Activated CD8-positive, alpha-beta T cell treated with anti-CD3 and anti-CD28 coated beads for 36 hours (primary cell): ENCODE data around the gene TYK2. TPM values are rescaled to one million over a fixed set of nuclear protein-coding genes. Genes with fewer than 3 reads are reported as not detected.

Experiments used
- ATAC-seq: fragments of 200-7000 bp; cut with Tn5 transposase; one replicate; pipeline ENCODE4 v1.10.0; 2021; ENCODE audit warnings: mild to moderate bottlenecking, moderate library complexity
- CTCF ChIA-PET: fragments of 350-600 bp; sonication (Branson Sonifier 250); formaldehyde crosslinking; loops from one replicate; lab custom pipeline; 2021; ENCODE audit warnings: antibody characterized with exemption; lab: Charles Lee
- POLR2A ChIA-PET: fragments of 350-600 bp; sonication (Branson Sonifier 250); formaldehyde crosslinking; loops from one replicate; lab custom pipeline; 2021; ENCODE audit warnings: antibody characterized with exemption; lab: Charles Lee
- DNase-seq: peaks from one replicate; pipeline ENCODE4 v3.0.0-alpha.2; 2020
- H3K27ac Mint-ChIP-seq: one replicate; pipeline ENCODE4 v1.8.0; 2021; ENCODE audit warnings: mild to moderate bottlenecking, mixed read lengths
- H3K27me3 Mint-ChIP-seq: one replicate; pipeline ENCODE4 v1.8.0; 2021; ENCODE audit warnings: mixed read lengths
- H3K36me3 Mint-ChIP-seq: one replicate; pipeline ENCODE4 v1.8.0; 2021; ENCODE audit warnings: low read depth, mixed read lengths
- H3K4me1 Mint-ChIP-seq: one replicate; pipeline ENCODE4 v1.8.0; 2021; ENCODE audit warnings: low read depth, mixed read lengths
- H3K4me3 Mint-ChIP-seq: one replicate; pipeline ENCODE4 v1.8.0; 2021; ENCODE audit warnings: mild to moderate bottlenecking, moderate library complexity, mixed read lengths
- H3K9me3 Mint-ChIP-seq: one replicate; pipeline ENCODE4 v1.8.0; 2021; ENCODE audit warnings: mixed read lengths
- CTCF ChIP-seq: fragments of 200-600 bp; IDR thresholded peaks from one replicate; pipeline ENCODE4 v1.8.0; 2022; ENCODE audit warnings: antibody characterized with exemption, mild to moderate bottlenecking
- intact Hi-C: fragments of 100-400 bp; cut with micrococcal nuclease; formaldehyde crosslinking; loops from one replicate; pipeline ENCODE4 v1.10.0; 2022
- total RNA-seq, 2 experiments: library from RNA; stranded (reverse); gene quantifications; one replicate each; pipeline ENCODE4 v1.2.3, GENCODE V29; 2021

The TYK2 gene
- total RNA-seq, 2 experiments from 2014 or later = 143 TPM

GRCh38 chr19:10422846-10423245 is 42.5 kb upstream of the TYK2 start:
- peaks cover 16% of the 10 kb centered on the region for H3K27me3 Mint-ChIP-seq
- peaks cover 73% of the 10 kb centered on the region for H3K4me1 Mint-ChIP-seq
- no peak overlapping the region for H3K4me3 Mint-ChIP-seq
- H3K27ac Mint-ChIP-seq = no peak overlapping the region
- ChIA-PET POLR2A (interaction anchor here (1.0 to 2.9 kb wide), 6 partner anchors 8 to 18 kb away, joined by 3 to 26 read pairs (median 6); partner anchors contain the start of gene CDC37), CTCF (interaction anchor here (1.1 to 22.7 kb wide), 2 partner anchors 13 to 14 kb away, joined by 4 to 587 read pairs; partner anchors contain the start of gene CDC37)
- ATAC-seq (no peak), DNase-seq (no peak)
- H3K9me3 Mint-ChIP-seq = peaks cover 2% of the 10 kb centered on the region
- TF ChIP-seq CTCF = no peak
- intact Hi-C loops = no loop called here
- peaks cover 9% of the 10 kb centered on the region for H3K36me3 Mint-ChIP-seq

- peaks cover 70% of the 10 kb centered on the region for H3K4me1 Mint-ChIP-seq
- TF ChIP-seq CTCF = no peak
- intact Hi-C loops = no loop called here
- no peaks in the 10 kb centered on the region for H3K9me3 Mint-ChIP-seq
- ATAC-seq = no peak
- CTCF ChIA-PET = interaction anchor here (0.7 to 22.7 kb wide), 7 partner anchors 10 to 190 kb away, joined by 3 to 587 read pairs (median 4); partner anchors contain the start of genes CDC37, ICAM1 and ICAM5
- peaks cover 5% of the 10 kb centered on the region for H3K36me3 Mint-ChIP-seq
- POLR2A ChIA-PET = interaction anchor here (2.9 to 9.7 kb wide), 2 partner anchors 10 to 17 kb away, joined by 11 to 161 read pairs; partner anchors contain the start of gene CDC37
- peaks cover 17% of the 10 kb centered on the region for H3K27me3 Mint-ChIP-seq
- no peak for DNase-seq
- H3K27ac Mint-ChIP-seq = peak overlapping the region; percentile 71
- peak overlapping the region; percentile 76 for H3K4me3 Mint-ChIP-seq
Observed at GRCh38 chr19:10422046-10422461, 41.7 kb upstream of the TYK2 start.

GRCh38 chr19:10421240-10422045 is 41.1 kb upstream of the TYK2 start:
- CTCF ChIA-PET = interaction anchor here (0.7 to 22.7 kb wide), 9 partner anchors 10 to 189 kb away, joined by 3 to 587 read pairs (median 4); partner anchors contain the start of genes CDC37, ICAM1 and ICAM5
- Mint-ChIP-seq H3K27ac (peak overlapping the region; percentile 71), H3K4me1 (peaks cover 71% of the 10 kb centered on the region), H3K27me3 (peaks cover 21% of the 10 kb centered on the region), H3K9me3 (no peaks in the 10 kb centered on the region), H3K36me3 (peaks cover 6% of the 10 kb centered on the region), H3K4me3 (peak overlapping the region; percentile 76)
- peak; percentile 82 for DNase-seq
- intact Hi-C loops = no loop called here
- TF ChIP-seq CTCF = peak; percentile 58
- POLR2A ChIA-PET = interaction anchor here (1.2 to 9.7 kb wide), 3 partner anchors 10 to 17 kb away, joined by 9 to 161 read pairs (median 11); partner anchors contain the start of gene CDC37
- ATAC-seq = peak; percentile 7

- TF ChIP-seq CTCF = peak; percentile 84
- Mint-ChIP-seq H3K9me3 (no peaks in the 10 kb centered on the region), H3K27ac (peak within 1 kb of the TSS; percentile 83), H3K4me1 (peaks cover 69% of the 10 kb centered on the region), H3K27me3 (peaks cover 21% of the 10 kb centered on the region), H3K36me3 (peaks cover 6% of the 10 kb centered on the region), H3K4me3 (peak within 1 kb of the TSS; percentile 86)
- peak; percentile 1 for ATAC-seq
- peak; percentile 86 for DNase-seq
- POLR2A ChIA-PET = interaction anchor here (0.9 to 9.7 kb wide), 5 partner anchors 9 to 161 kb away, joined by 3 to 161 read pairs (median 9); partner anchors contain the start of gene CDC37
- intact Hi-C loops = no loop called here
- CTCF ChIA-PET = interaction anchor here (0.9 to 22.7 kb wide), 5 partner anchors 11 to 188 kb away, joined by 3 to 587 read pairs (median 4); partner anchors contain the start of gene CDC37
Observed at GRCh38 chr19:10420444-10421239, 40.3 kb upstream of the TYK2 start, which contains the start of gene PDE4A. Gene PDE4A, plus strand, starts transcription at chr19:10420538. Its CDS starts 227 bp downstream, at chr19:10420765.
